ENCODE results near the gene APOC3. TPM values are rescaled to one million over a fixed set of nuclear protein-coding genes. Genes with fewer than 3 reads are reported as not detected.
A peak's percentile ranks its signal among the peaks of the same experiment; 100 is the strongest.

APOC3 gene
- total and polyA plus RNA-seq, 2 of the 4 experiments (the other 2 are of a cell fraction), result not detected

DNA sequence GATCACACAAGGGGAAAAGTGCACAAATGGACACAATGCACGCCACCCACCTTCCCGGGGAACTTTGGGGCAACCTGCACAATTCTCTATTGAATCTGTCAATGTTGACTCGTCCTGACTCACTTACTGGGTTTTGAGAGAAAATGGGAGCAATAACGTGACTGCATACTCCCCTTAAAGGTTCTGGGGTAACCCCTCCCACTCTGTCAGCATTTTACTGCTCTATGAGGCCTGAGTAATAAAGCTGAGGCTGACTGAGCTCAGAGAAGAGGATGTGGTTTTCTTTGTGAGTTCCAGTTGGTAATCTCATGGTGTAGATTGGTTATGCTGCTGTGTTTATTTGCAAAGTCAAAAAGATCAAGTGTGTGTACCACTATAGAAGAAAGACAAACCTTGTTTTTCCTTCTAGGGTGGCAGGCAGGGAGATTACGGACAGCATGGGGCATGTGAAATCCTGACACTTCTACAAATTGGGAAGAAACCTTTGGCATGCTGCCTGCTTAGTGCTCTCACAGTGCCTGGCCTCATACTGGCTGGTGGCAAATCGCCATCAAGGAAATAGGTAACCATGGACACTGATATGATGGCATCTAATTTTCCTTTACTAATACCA is 23.9 kb downstream of the APOC3 start:
- WGBS, 2 experiments (ENCODE audit: extremely low coverage in 2 of 2, insufficient read length in 1 of 2), result 0% methylated on average over 1 of the region's 6 CpGs; no CpG with 5 or more reads in 1 of the 2 experiments
- CTCF ChIA-PET, result interaction anchor here (1.0 to 1.4 kb wide), 3 partner anchors 17 to 63 kb away, joined by 4 read pairs; partner anchors contain the start of gene APOA5
- ATAC-seq (ENCODE audit: low read depth), result peak; percentile 87

More for the DNA sequence above, 23.9 kb downstream of the APOC3 start:
- Histone ChIP-seq H4K5ac (ENCODE audit: low read depth, low read length) (no peak overlapping the region), H3K23ac (ENCODE audit: low read depth, low read length) (peak overlapping the region; percentile 9; the same call in 1 of the 2 replicates), H2BK120ac (ENCODE audit: low read depth, low read length) (peak overlapping the region; percentile 61), H2AFZ (replicated peaks; ENCODE audit: low read length, poor library complexity) (no peak overlapping the region), H3K9ac (ENCODE audit: low read depth, low read length) (no peak overlapping the region), H3K9me3 (ENCODE audit: control insufficient read depth, insufficient read depth, low read length) (no peaks in the 10 kb centered on the region), H3K4ac (ENCODE audit: low read depth, low read length) (peak overlapping the region; percentile 44), H3K9me1 (ENCODE audit: insufficient read depth, low read length) (peaks cover 23% of the 10 kb centered on the region), H3K4me2 (ENCODE audit: low read depth, low read length) (peak overlapping the region; percentile 48), H3K14ac (replicated peaks; ENCODE audit: low read depth, low read length) (peak overlapping the region; percentile 62), H2BK20ac (ENCODE audit: low read depth, low read length) (peak overlapping the region; percentile 18; the same call in 1 of the 2 replicates), H4K8ac (ENCODE audit: low read depth in 2 of 2, low read length in 2 of 2) (peak overlapping the region in 1 of 2 experiments; percentile 16; a peak in 1 of 4 replicates), H3K4me1 (ENCODE audit: control insufficient read depth, insufficient read depth, low read length) (peaks cover 23% of the 10 kb centered on the region), H3K18ac (ENCODE audit: low read depth, low read length) (no peak overlapping the region; the same call in 1 of the 2 replicates), H2AK5ac (ENCODE audit: low read depth, low read length) (peak overlapping the region; percentile 66; the same call in 1 of the 2 replicates), H4K20me1 (ENCODE audit: insufficient read depth, low read length) (peaks cover 17% of the 10 kb centered on the region), H3K79me1 (ENCODE audit: low read depth in 1 of 2, low read length in 2 of 2) (peaks cover 6 to 30% of the 10 kb centered on the region in 2 experiments; a peak in 3 of 4 replicates), H3K27me3 (ENCODE audit: control insufficient read depth, insufficient read depth, low read length) (no peaks in the 10 kb centered on the region), H4K91ac (ENCODE audit: insufficient read depth, low read depth, low read length) (no peak overlapping the region), H3K56ac (ENCODE audit: extremely low read depth, insufficient read depth, low read length) (no peak overlapping the region), H3K27ac (ENCODE audit: insufficient read depth, low read length) (peak overlapping the region; percentile 41), H2BK15ac (ENCODE audit: low read depth, low read length) (peak overlapping the region; percentile 53; the same call in 2 of the 3 replicates), H3K36me3 (ENCODE audit: control insufficient read depth, insufficient read depth, low read length) (peaks cover 17% of the 10 kb centered on the region), H2AK9ac (replicated peaks; ENCODE audit: low read depth, low read length, poor library complexity) (no peak overlapping the region), H3K4me3 (ENCODE audit: insufficient read depth, low read depth, low read length) (no peak overlapping the region), H2BK5ac (ENCODE audit: low read depth, low read length, poor library complexity, severe bottlenecking) (peak overlapping the region; percentile 59)
- TF ChIP-seq RFX5 (IDR thresholded peaks at IDR 0.05; ENCODE audit: low read depth, low read length) (no peak), CHD1 (IDR thresholded peaks at IDR 0.05; ENCODE audit: low read depth, low read length) (no peak), MXI1 (IDR thresholded peaks at IDR 0.05; ENCODE audit: borderline replicate concordance, low read depth, low read length) (no peak; the same call in 1 of the 2 replicates), BHLHE40 (IDR thresholded peaks at IDR 0.05; ENCODE audit: low read depth, low read length) (peak; percentile 81), FOS (IDR thresholded peaks at IDR 0.05; ENCODE audit: low read depth, low read length) (0 out of 2 replicates have a peak, but pooled peaks have one; percentile 42), POLR2A (IDR thresholded peaks at IDR 0.05; ENCODE audit: low read depth, low read length) (no peak), MAFK (IDR thresholded peaks at IDR 0.05; ENCODE audit: low read depth, low read length) (peak; percentile 91)
- TF ChIP-seq, protein P1, sequence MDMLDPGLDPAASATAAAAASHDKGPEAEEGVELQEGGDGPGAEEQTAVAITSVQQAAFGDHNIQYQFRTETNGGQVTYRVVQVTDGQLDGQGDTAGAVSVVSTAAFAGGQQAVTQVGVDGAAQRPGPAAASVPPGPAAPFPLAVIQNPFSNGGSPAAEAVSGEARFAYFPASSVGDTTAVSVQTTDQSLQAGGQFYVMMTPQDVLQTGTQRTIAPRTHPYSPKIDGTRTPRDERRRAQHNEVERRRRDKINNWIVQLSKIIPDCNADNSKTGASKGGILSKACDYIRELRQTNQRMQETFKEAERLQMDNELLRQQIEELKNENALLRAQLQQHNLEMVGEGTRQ (IDR thresholded peaks at IDR 0.05; ENCODE audit: low read depth, low read length), result 0 out of 2 replicates have a peak, but pooled peaks have one; percentile 8
- TF ChIP-seq, protein P2, sequence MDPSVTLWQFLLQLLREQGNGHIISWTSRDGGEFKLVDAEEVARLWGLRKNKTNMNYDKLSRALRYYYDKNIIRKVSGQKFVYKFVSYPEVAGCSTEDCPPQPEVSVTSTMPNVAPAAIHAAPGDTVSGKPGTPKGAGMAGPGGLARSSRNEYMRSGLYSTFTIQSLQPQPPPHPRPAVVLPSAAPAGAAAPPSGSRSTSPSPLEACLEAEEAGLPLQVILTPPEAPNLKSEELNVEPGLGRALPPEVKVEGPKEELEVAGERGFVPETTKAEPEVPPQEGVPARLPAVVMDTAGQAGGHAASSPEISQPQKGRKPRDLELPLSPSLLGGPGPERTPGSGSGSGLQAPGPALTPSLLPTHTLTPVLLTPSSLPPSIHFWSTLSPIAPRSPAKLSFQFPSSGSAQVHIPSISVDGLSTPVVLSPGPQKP (IDR thresholded peaks at IDR 0.05; ENCODE audit: borderline replicate concordance, low read depth, low read length), result no peak
- dilution Hi-C loops (cut with HindIII; ENCODE audit: low sequenced_read_pairs, unreplicated experiment) (no loop called here), intact Hi-C loops (cut with micrococcal nuclease) (loop anchor here (10.0 kb wide), 1 partner anchor 371 kb away; no protein-coding TSS in a partner anchor), in situ Hi-C loops (cut with MboI; ENCODE audit: low sequenced_read_pairs) (no loop called here)
- DNase-seq, result peak; percentile 96
- POLR2A ChIA-PET (ENCODE audit: unreplicated experiment), result interaction anchor here (0.5 kb wide), 1 partner anchor 290 kb away, joined by 3 read pairs; the partner anchor contains the start of gene PAFAH1B2
- no TSS peak for BruUV-seq (replicated peaks)
